GM21526 (cell line): Measurements from ENCODE around the gene EIF4A2.
"Not testable (repeated sequence)": the region's sequence is repeated elsewhere in the genome, so short reads cannot be mapped to it uniquely, and the experiment has no call there.

Experiments
- ATAC-seq: cut with Tn5 transposase; IDR thresholded peaks from one replicate; pipeline ENCODE4 v1.9.1; 2021; ENCODE audit warnings: moderate library complexity; ENCODE audit not compliant: unreplicated experiment, low FRiP score

EIF4A2 gene

GRCh38 chr3:186818516-186818915 is 35.1 kb downstream of the EIF4A2 start:
- ATAC-seq = no peak

- no peak for ATAC-seq
Measured at GRCh38 chr3:186818956-186819355, 35.6 kb downstream of the EIF4A2 start.

- ATAC-seq = no peak
Measured at GRCh38 chr3:186821429-186822387, 38.3 kb downstream of the EIF4A2 start.

- not testable (repeated sequence) for ATAC-seq
Measured at GRCh38 chr3:186822388-186822759, 39.0 kb downstream of the EIF4A2 start.

GRCh38 chr3:186823386-186823785 is 40.0 kb downstream of the EIF4A2 start:
- ATAC-seq = no peak

GRCh38 chr3:186824430-186825139 is 41.2 kb downstream of the EIF4A2 start:
- ATAC-seq = no peak

- no peak for ATAC-seq
Measured at GRCh38 chr3:186825294-186825821, 42.0 kb downstream of the EIF4A2 start.

- no peak for ATAC-seq
Measured at GRCh38 chr3:186825872-186826409, 42.6 kb downstream of the EIF4A2 start.

GRCh38 chr3:186826410-186826975 is 43.1 kb downstream of the EIF4A2 start:
- no peak for ATAC-seq

GRCh38 chr3:186826976-186827857 is 43.8 kb downstream of the EIF4A2 start:
- ATAC-seq = peak; percentile 92

- ATAC-seq = no peak
Measured at GRCh38 chr3:186828340-186828739, 45.0 kb downstream of the EIF4A2 start.

- no peak for ATAC-seq
Measured at GRCh38 chr3:186831798-186832197, 48.4 kb downstream of the EIF4A2 start.

- no peak for ATAC-seq
Measured at GRCh38 chr3:186832276-186832675, 48.9 kb downstream of the EIF4A2 start.
